DMS53 treated with DMSO at 0.1 percent for 48 hours (cell line): Measurements from ENCODE around the gene SLC39A6.
"Not testable (repeated sequence)": the region's sequence is repeated elsewhere in the genome, so short reads cannot be mapped to it uniquely, and the experiment has no call there.

Experiments
- DNase-seq: peaks from one replicate; lab custom pipeline; 2025; ENCODE audit not compliant: unreplicated experiment; lab: John Stamatoyannopoulos, UW

SLC39A6 gene

DNA sequence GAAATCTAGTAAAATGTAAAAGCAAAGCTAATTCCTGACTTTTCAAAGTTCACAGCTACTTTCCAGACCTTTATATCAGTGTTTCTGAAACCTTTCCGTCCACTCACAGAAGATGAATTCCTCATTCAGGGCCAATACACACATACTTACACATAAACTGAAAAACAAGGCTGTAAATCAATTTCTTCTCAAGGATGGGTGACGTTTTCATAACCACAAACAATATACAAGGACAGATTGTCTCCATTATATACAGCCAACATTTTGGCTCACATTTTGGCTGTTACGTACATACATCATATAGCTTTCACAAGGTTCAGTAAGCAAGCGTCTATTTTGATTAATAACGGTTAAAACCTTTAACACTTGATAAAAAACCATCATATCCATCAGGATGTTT, 63.1 kb downstream of the SLC39A6 start:
- no peak for DNase-seq

- not testable (repeated sequence) for DNase-seq
Observed at GRCh38 chr18:36064809-36065079, 64.4 kb downstream of the SLC39A6 start.

DNA sequence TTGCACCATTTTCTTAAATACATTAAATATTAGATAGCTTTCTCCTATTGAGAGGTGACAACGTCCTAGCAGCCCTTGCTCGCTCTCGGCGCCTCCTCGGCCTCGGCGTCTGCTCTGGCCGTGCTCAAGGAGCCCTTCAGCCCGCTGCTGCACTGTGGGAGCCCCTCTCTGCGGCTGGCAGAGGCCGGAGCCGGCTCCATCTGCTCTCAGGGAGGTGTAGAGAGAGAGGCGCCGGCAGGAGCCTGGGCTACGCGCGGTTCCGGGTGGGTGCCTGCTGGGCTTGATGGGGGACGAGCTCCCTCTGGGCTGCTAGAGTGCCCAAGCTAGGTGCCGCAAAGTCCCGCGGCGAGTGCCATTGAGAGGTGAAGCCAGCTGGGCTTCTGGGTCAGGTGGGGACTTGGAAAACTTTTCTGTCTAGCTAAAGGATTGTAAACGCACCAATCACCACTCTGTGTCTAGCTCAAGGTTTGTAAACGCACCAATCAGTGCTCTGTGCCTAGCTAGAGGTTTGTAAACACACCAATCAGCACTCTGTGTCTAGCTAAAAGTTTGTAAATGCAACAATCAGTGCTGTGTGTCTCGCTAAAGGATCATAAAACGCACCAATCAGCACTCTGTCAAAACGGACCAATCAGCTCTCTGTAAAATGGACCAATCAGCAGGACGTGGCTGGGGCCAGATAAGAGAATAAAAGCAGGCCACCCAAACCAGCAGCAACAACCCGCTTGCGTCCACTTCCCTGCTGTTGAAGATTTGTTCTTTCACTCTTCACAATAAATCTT, 64.9 kb downstream of the SLC39A6 start:
- DNase-seq, result no peak

DNA sequence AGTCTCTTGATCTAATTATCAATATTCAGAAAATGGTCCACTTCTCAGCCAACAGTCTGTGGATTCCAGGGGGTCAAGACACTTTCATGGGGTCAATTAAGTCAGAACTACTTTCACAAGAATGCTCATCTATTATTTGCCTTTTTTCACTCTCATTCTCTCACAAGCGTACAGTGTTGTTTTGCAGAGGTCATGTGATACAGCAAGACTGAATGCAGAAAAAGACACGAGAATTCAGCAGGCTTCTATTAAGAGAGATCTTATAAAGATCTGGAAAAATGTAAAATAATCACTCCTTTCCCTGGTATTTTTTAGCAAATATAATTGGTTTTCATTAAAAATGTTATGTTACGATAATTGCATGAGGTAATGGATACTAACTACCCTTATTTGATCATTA, 70.5 kb downstream of the SLC39A6 start:
- no peak for DNase-seq
